Mesothelial cell of epicardium (in vitro differentiated cells): ENCODE results near the gene RPS2. TPM values are rescaled to one million over a fixed set of nuclear protein-coding genes. Genes with fewer than 3 reads are reported as not detected.

Source experiments
- DNase-seq, 2 experiments: peaks; one replicate each; pipeline ENCODE4 v3.0.0; 2021; ENCODE audit warnings: low spot score in 2 of 2; ENCODE audit not compliant: unreplicated experiment in 2 of 2
- H3K27ac Mint-ChIP-seq: 2 replicates; pipeline ENCODE4 v1.8.0; 2021; ENCODE audit warnings: mixed read lengths
- H3K27me3 Mint-ChIP-seq: 2 replicates; pipeline ENCODE4 v1.8.0; 2021; ENCODE audit warnings: low read depth, mixed read lengths
- H3K36me3 Mint-ChIP-seq: 2 replicates; pipeline ENCODE4 v1.8.0; 2021; ENCODE audit warnings: mixed read lengths
- H3K4me1 Mint-ChIP-seq: 2 replicates; pipeline ENCODE4 v1.8.0; 2021; ENCODE audit warnings: mixed read lengths
- H3K4me3 Mint-ChIP-seq: 2 replicates; pipeline ENCODE4 v1.8.0; 2021; ENCODE audit warnings: mild to moderate bottlenecking, moderate library complexity, mixed read lengths
- H3K9me3 Mint-ChIP-seq: 2 replicates; pipeline ENCODE4 v1.8.0; 2021; ENCODE audit warnings: mixed read lengths
- CTCF ChIP-seq: fragments of 200-600 bp; sonication (generic); IDR thresholded peaks from one replicate; pipeline ENCODE4 v1.5.0; 2021; ENCODE audit warnings: antibody characterized with exemption; ENCODE audit not compliant: unreplicated experiment
- total RNA-seq: library from RNA; stranded (reverse); gene quantifications from 3 replicates; pipeline ENCODE4 v1.2.1, GENCODE V29; 2021

The RPS2 gene
- total RNA-seq, 1 donor from 2014 or later, result 2,265 TPM

GRCh38 chr16:1997494-1998359, 33.1 kb upstream of the RPS2 start:
- no peak for TF ChIP-seq CTCF
- Mint-ChIP-seq H3K27ac (no peak overlapping the region), H3K9me3 (no peaks in the 10 kb centered on the region), H3K36me3 (peaks cover 20% of the 10 kb centered on the region), H3K4me1 (no peaks in the 10 kb centered on the region), H3K27me3 (peaks cover 4% of the 10 kb centered on the region), H3K4me3 (no peak overlapping the region)
- no peak for DNase-seq

GRCh38 chr16:1993731-1994131, 29.1 kb upstream of the RPS2 start:
- Mint-ChIP-seq H3K9me3 (no peaks in the 10 kb centered on the region), H3K4me1 (peaks cover 9% of the 10 kb centered on the region), H3K36me3 (peaks cover 12% of the 10 kb centered on the region), H3K4me3 (peak overlapping the region; percentile 26), H3K27ac (no peak overlapping the region), H3K27me3 (peaks cover 30% of the 10 kb centered on the region)
- no peak for DNase-seq
- no peak for TF ChIP-seq CTCF

GRCh38 chr16:1992704-1993317, 28.2 kb upstream of the RPS2 start:
- no peaks in the 10 kb centered on the region for H3K9me3 Mint-ChIP-seq
- H3K4me1 Mint-ChIP-seq, result peaks cover 9% of the 10 kb centered on the region
- H3K4me3 Mint-ChIP-seq, result no peak overlapping the region
- H3K36me3 Mint-ChIP-seq, result peaks cover 10% of the 10 kb centered on the region
- peaks cover 38% of the 10 kb centered on the region for H3K27me3 Mint-ChIP-seq
- DNase-seq, result no peak
- no peak overlapping the region for H3K27ac Mint-ChIP-seq
- TF ChIP-seq CTCF, result no peak

- no peak for TF ChIP-seq CTCF
- Mint-ChIP-seq H3K27me3 (peaks cover 39% of the 10 kb centered on the region), H3K4me3 (no peak overlapping the region), H3K4me1 (peaks cover 9% of the 10 kb centered on the region), H3K27ac (no peak overlapping the region), H3K9me3 (no peaks in the 10 kb centered on the region), H3K36me3 (peaks cover 7% of the 10 kb centered on the region)
- DNase-seq, result peak; percentile 79 to 82
Measured at GRCh38 chr16:1991948-1992703, 27.5 kb upstream of the RPS2 start.

GRCh38 chr16:1991588-1991947, 26.9 kb upstream of the RPS2 start:
- TF ChIP-seq CTCF, result no peak
- peak overlapping the region; percentile 47 for H3K4me3 Mint-ChIP-seq
- peaks cover 11% of the 10 kb centered on the region for H3K36me3 Mint-ChIP-seq
- peaks cover 39% of the 10 kb centered on the region for H3K27me3 Mint-ChIP-seq
- no peak overlapping the region for H3K27ac Mint-ChIP-seq
- peaks cover 9% of the 10 kb centered on the region for H3K4me1 Mint-ChIP-seq
- H3K9me3 Mint-ChIP-seq, result no peaks in the 10 kb centered on the region
- DNase-seq, result no peak
